Transverse colon (tissue), 4 donors: ENCODE results near the gene WNK2. TPM values are rescaled to one million over a fixed set of nuclear protein-coding genes. Genes with fewer than 3 reads are reported as not detected.

Experiments used
- DNase-seq: peaks from one replicate; pipeline ENCODE4 v3.0.0-alpha.2; 2019
- H3K27ac ChIP-seq, 4 donors: fragments of 200-600 bp; sonication (generic); 2 replicates each; pipeline ENCODE4 v1.5.1; 2016 to 2018; ENCODE audit warnings: inconsistent platforms in 4 of 4
- H3K27me3 ChIP-seq: fragments of 200-600 bp; sonication (generic); 2 replicates; pipeline ENCODE4 v1.5.1; 2017; ENCODE audit warnings: inconsistent platforms
- H3K36me3 ChIP-seq, 4 donors: fragments of 200-600 bp; sonication (generic); 2 replicates each; pipeline ENCODE4 v1.5.1; 2017 to 2019; ENCODE audit warnings: inconsistent platforms in 4 of 4
- H3K4me1 ChIP-seq, 4 donors: fragments of 200-600 bp; sonication (generic); 2 replicates each; pipeline ENCODE4 v1.5.1; 2017 to 2020; ENCODE audit warnings: inconsistent platforms in 4 of 4
- H3K4me3 ChIP-seq, 4 donors: fragments of 200-600 bp; sonication (generic); 1 replicate in 1 of 4; 2 replicates in 3 of 4; pipeline versions ENCODE4 v1.5.1 to v1.6.1; 2017 to 2019; ENCODE audit warnings: inconsistent platforms in 4 of 4
- H3K9me3 ChIP-seq, 2 donors: fragments of 200-600 bp; sonication (generic); 2 replicates each; pipeline ENCODE4 v1.5.1; 2017 to 2019; ENCODE audit warnings: inconsistent platforms in 2 of 2
- CTCF ChIP-seq, 5 experiments: fragments of 200-600 bp in 3 of 5; fragments of 450-650 bp in 2 of 5; sonication (generic) in 3 of 5; IDR thresholded peaks; 1 replicate in 2 of 5; 2 replicates in 3 of 5; pipeline ENCODE4 v1.5.1; 2016 to 2017; ENCODE audit warnings: antibody characterized with exemption in 5 of 5, inconsistent platforms in 3 of 5, mild to moderate bottlenecking in 2 of 5, moderate library complexity in 1 of 5
- EP300 ChIP-seq: sonication (generic); formaldehyde crosslinking; IDR thresholded peaks from one replicate; pipeline ENCODE4 v1.6.1; 2017; ENCODE audit warnings: antibody characterized with exemption, low read depth
- POLR2A ChIP-seq: fragments of 450-650 bp; IDR thresholded peaks from one replicate; pipeline ENCODE4 v1.6.1; 2016; ENCODE audit warnings: antibody characterized with exemption, mild to moderate bottlenecking, moderate library complexity
- POLR2AphosphoS5 ChIP-seq, 3 donors: sonication (generic); formaldehyde crosslinking; IDR thresholded peaks; one replicate each; pipeline ENCODE4 v1.6.1; 2016; ENCODE audit warnings: antibody characterized with exemption in 3 of 3
- WGBS, 2 donors: methylation state at CpG; one replicate each; pipeline ENCODE4 v1.1.5; 2018; ENCODE audit warnings: low coverage in 1 of 2; 5-methylcytosine and 5-hydroxymethylcytosine counted together
- in situ Hi-C, 4 donors: fragments of 200-750 bp; cut with MboI; loops; one replicate each; pipeline versions ENCODE4 v1.15.0 to v1.15.1; 2017; ENCODE audit warnings: low sequenced_read_pairs in 3 of 4, low pct_ligation_motif_present in 1 of 4, low pct_unique_long_range_greater_than_20kb in 1 of 4
- intact Hi-C: fragments of 100-400 bp; cut with DNase I; formaldehyde crosslinking; loops from one replicate; pipeline ENCODE4 v1.15.1; 2023; ENCODE audit warnings: low total_unique reads
- total RNA-seq, 4 donors: library from RNA; depleted of rRNA; stranded (reverse); fragments of >200 nt; gene quantifications; one replicate each; pipeline ENCODE4 v1.1.0, GENCODE V29; 2016

WNK2 gene
- total RNA-seq, 4 donors from 2014 or later: 133 to 618 (median 157) TPM

- no peak for DNase-seq
- no peaks in the 10 kb centered on the region for H3K27me3 ChIP-seq
- peak overlapping the region in 2 of 4 donors; percentile 79 to 81 for H3K27ac ChIP-seq
- WGBS, 2 donors: 68% methylated on average over 3 of the region's 4 CpGs; no CpG with 5 or more reads in 1 of the 2 donors
- no peaks in the 10 kb centered on the region for H3K36me3 ChIP-seq
- H3K4me1 ChIP-seq: peaks cover 33 to 63% (median 57%) of the 10 kb centered on the region in 4 donors
- in situ Hi-C loops (no loop called here), intact Hi-C loops (no loop called here)
- H3K4me3 ChIP-seq: no peak overlapping the region
- H3K9me3 ChIP-seq: no peaks in the 10 kb centered on the region
- TF ChIP-seq CTCF (IDR thresholded peaks at IDR 0.05): no peak
- TF ChIP-seq POLR2AphosphoS5 (IDR thresholded peaks at IDR 0.05): no peak
- TF ChIP-seq POLR2A: no peak
- TF ChIP-seq EP300: no peak
Measured at GRCh38 chr9:93220627-93221026, 36.7 kb downstream of the WNK2 start.

GRCh38 chr9:93221044-93221443 lies 37.1 kb downstream of the WNK2 start:
- H3K36me3 ChIP-seq: no peaks in the 10 kb centered on the region
- DNase-seq: no peak
- intact Hi-C loops: no loop called here
- in situ Hi-C loops: no loop called here
- no peak for TF ChIP-seq CTCF (IDR thresholded peaks at IDR 0.05)
- peak overlapping the region in 1 of 4 donors; percentile 81 for H3K27ac ChIP-seq
- no peaks in the 10 kb centered on the region for H3K27me3 ChIP-seq
- no peaks in the 10 kb centered on the region for H3K9me3 ChIP-seq
- WGBS, 2 donors: 83% methylated on average over 5 of the region's 9 CpGs; no CpG with 5 or more reads in 1 of the 2 donors
- peaks cover 33 to 67% (median 61%) of the 10 kb centered on the region in 4 donors for H3K4me1 ChIP-seq
- H3K4me3 ChIP-seq: no peak overlapping the region

GRCh38 chr9:93222890-93223259 lies 38.9 kb downstream of the WNK2 start:
- in situ Hi-C loops: no loop called here
- no peak overlapping the region for H3K4me3 ChIP-seq
- H3K4me1 ChIP-seq: peaks cover 24 to 74% (median 60%) of the 10 kb centered on the region in 4 donors

More at GRCh38 chr9:93222890-93223259, 38.9 kb downstream of the WNK2 start:
- Histone ChIP-seq H3K9me3 (no peaks in the 10 kb centered on the region), H3K27ac (peak overlapping the region; percentile 60 to 86 (median 78)), H3K27me3 (no peaks in the 10 kb centered on the region), H3K36me3 (no peaks in the 10 kb centered on the region)
- no peak for DNase-seq
- 0 to 76% methylated on average over 1 to 7 of the region's 7 CpGs for WGBS, 2 donors
- intact Hi-C loops: no loop called here
- TF ChIP-seq EP300 (no peak), POLR2A (no peak), POLR2AphosphoS5 (IDR thresholded peaks at IDR 0.05) (no peak), CTCF (IDR thresholded peaks at IDR 0.05) (no peak)
